GM18505 (cell line): ENCODE data around the gene DNAJA4.
A peak's percentile ranks its signal among the peaks of the same experiment; 100 is the strongest.

ENCODE experiments used
- ATAC-seq: cut with Tn5 transposase; IDR thresholded peaks from one replicate; pipeline ENCODE4 v1.9.1; 2021; ENCODE audit not compliant: unreplicated experiment
- POLR2A ChIP-seq: IDR thresholded peaks from 4 replicates; pipeline ENCODE4 v1.6.1; 2011; ENCODE audit warnings: borderline replicate concordance; ENCODE audit not compliant: insufficient read depth, insufficient read length; ENCODE audit errors: extremely low read depth

Gene DNAJA4

GRCh38 chr15:78280319-78281072 is 16.1 kb downstream of the DNAJA4 start:
- no peak for ATAC-seq

GRCh38 chr15:78282324-78282723 is 18.0 kb downstream of the DNAJA4 start:
- no peak for TF ChIP-seq POLR2A
- ATAC-seq, result no peak

More at GRCh38 chr15:78280319-78281072, 16.1 kb downstream of the DNAJA4 start:
- TF ChIP-seq POLR2A, result no peak

GRCh38 chr15:78284758-78285157 is 20.4 kb downstream of the DNAJA4 start:
- no peak for ATAC-seq
- no peak for TF ChIP-seq POLR2A

GRCh38 chr15:78290222-78290621 is 25.9 kb downstream of the DNAJA4 start:
- no peak for TF ChIP-seq POLR2A
- no peak for ATAC-seq

- ATAC-seq, result no peak
- TF ChIP-seq POLR2A, result no peak
Measured at GRCh38 chr15:78291052-78291451, 26.7 kb downstream of the DNAJA4 start.

- ATAC-seq, result no peak
- no peak for TF ChIP-seq POLR2A
Measured at GRCh38 chr15:78291698-78292097, 27.3 kb downstream of the DNAJA4 start.

GRCh38 chr15:78292219-78292618 is 27.9 kb downstream of the DNAJA4 start:
- no peak for ATAC-seq
- TF ChIP-seq POLR2A, result no peak

GRCh38 chr15:78299101-78299930 is 35.0 kb downstream of the DNAJA4 start, which contains the start of gene SKIC8:
TSS of gene SKIC8 (minus strand) at chr15:78299609. CDS start at chr15:78295686, 3,923 bp downstream.
- peak; percentile 80 for ATAC-seq

GRCh38 chr15:78301326-78301725 is 37.0 kb downstream of the DNAJA4 start:
- ATAC-seq, result no peak
- no peak for TF ChIP-seq POLR2A

More at GRCh38 chr15:78299101-78299930, 35.0 kb downstream of the DNAJA4 start, which contains the start of gene SKIC8:
- TF ChIP-seq POLR2A, result peak; percentile 96

GRCh38 chr15:78301828-78302227 is 37.5 kb downstream of the DNAJA4 start:
- no peak for ATAC-seq

GRCh38 chr15:78302579-78303312 is 38.4 kb downstream of the DNAJA4 start:
- ATAC-seq, result no peak
- no peak for TF ChIP-seq POLR2A

More at GRCh38 chr15:78301828-78302227, 37.5 kb downstream of the DNAJA4 start:
- no peak for TF ChIP-seq POLR2A

GRCh38 chr15:78304216-78305066 is 40.1 kb downstream of the DNAJA4 start:
- no peak for ATAC-seq
- TF ChIP-seq POLR2A, result no peak
